ENCODE results near the gene PANK2. TPM values are rescaled to one million over a fixed set of nuclear protein-coding genes. Genes with fewer than 3 reads are reported as not detected.

Gene PANK2
- total RNA-seq, 1 donor from 2014 or later, result 41.9 TPM

DNA sequence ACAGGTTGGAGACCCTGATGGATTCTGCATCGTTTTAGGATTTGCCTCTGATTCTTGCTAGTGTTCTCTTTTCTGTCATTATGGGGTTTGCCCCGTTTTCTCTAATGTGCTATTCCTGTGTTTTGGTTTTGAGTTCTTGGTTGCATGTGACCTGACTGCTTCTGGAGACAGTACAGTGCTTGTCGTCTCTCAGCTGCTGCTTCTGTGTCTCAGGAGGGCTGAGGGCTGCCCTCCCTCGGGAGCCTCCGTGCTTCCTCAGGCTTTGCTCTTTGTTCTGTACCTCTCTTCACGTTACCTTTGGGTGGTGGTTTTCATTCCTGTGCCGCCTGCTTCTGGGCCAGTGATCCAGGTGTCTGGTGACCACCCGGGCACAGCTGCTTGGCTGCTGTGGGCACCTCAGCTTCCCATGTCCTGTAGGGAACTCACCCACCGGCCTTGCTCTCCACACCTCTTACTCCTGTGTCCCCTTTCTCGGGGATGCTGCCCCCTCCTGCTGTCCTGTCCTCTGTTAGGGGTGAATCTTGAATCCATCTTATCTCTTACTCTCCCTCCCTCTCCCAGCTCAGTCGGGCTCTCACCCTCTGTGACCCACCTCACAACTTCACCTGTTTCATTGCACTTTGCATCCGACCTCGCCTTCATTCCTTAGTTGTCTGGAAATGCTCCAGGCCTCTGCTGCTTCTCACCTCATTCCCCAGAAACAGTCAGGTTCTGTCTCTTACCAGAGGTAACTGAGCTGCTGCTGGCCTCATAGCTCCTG, 33.2 kb downstream of the PANK2 start:
- Mint-ChIP-seq H3K4me1 (ENCODE audit: unreplicated experiment) (peaks cover 22% of the 10 kb centered on the region), H3K9me3 (ENCODE audit: unreplicated experiment) (no peaks in the 10 kb centered on the region), H3K27ac (ENCODE audit: unreplicated experiment) (peak overlapping the region; percentile 56), H3K27me3 (ENCODE audit: unreplicated experiment) (no peaks in the 10 kb centered on the region), H3K4me3 (ENCODE audit: unreplicated experiment) (no peak overlapping the region), H3K36me3 (ENCODE audit: unreplicated experiment) (peaks cover 45% of the 10 kb centered on the region)
- no peak for DNase-seq (ENCODE audit: extremely low spot score, unreplicated experiment)
- TF ChIP-seq, protein P1, sequence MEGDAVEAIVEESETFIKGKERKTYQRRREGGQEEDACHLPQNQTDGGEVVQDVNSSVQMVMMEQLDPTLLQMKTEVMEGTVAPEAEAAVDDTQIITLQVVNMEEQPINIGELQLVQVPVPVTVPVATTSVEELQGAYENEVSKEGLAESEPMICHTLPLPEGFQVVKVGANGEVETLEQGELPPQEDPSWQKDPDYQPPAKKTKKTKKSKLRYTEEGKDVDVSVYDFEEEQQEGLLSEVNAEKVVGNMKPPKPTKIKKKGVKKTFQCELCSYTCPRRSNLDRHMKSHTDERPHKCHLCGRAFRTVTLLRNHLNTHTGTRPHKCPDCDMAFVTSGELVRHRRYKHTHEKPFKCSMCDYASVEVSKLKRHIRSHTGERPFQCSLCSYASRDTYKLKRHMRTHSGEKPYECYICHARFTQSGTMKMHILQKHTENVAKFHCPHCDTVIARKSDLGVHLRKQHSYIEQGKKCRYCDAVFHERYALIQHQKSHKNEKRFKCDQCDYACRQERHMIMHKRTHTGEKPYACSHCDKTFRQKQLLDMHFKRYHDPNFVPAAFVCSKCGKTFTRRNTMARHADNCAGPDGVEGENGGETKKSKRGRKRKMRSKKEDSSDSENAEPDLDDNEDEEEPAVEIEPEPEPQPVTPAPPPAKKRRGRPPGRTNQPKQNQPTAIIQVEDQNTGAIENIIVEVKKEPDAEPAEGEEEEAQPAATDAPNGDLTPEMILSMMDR (IDR thresholded peaks at IDR 0.05), result no peak

DNA sequence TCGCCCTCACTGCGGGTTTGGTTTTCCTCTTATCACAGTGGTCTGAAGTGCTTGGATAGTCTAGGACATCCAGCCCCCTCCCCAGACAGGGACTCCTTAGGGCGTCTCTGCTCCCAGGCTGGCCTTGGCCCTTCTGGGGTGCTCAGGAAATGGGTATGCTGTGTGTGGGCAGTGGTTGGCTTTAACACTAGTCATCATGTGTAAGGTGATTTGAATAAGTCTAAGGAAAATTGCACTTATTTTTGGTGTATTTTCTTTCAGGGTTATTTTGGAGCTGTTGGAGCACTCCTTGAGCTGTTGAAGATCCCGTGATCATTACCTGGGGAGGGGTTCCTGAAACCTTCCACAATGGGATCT, 33.8 kb downstream of the PANK2 start:
- DNase-seq (ENCODE audit: extremely low spot score, unreplicated experiment), result no peak
- no peaks in the 10 kb centered on the region for H3K27me3 Mint-ChIP-seq (ENCODE audit: unreplicated experiment)
- H3K36me3 Mint-ChIP-seq (ENCODE audit: unreplicated experiment), result peaks cover 45% of the 10 kb centered on the region
- TF ChIP-seq, protein P1 (IDR thresholded peaks at IDR 0.05), result no peak
- H3K9me3 Mint-ChIP-seq (ENCODE audit: unreplicated experiment), result no peaks in the 10 kb centered on the region
- H3K4me3 Mint-ChIP-seq (ENCODE audit: unreplicated experiment), result no peak overlapping the region
- H3K4me1 Mint-ChIP-seq (ENCODE audit: unreplicated experiment), result peaks cover 24% of the 10 kb centered on the region
- no peak overlapping the region for H3K27ac Mint-ChIP-seq (ENCODE audit: unreplicated experiment)

DNA sequence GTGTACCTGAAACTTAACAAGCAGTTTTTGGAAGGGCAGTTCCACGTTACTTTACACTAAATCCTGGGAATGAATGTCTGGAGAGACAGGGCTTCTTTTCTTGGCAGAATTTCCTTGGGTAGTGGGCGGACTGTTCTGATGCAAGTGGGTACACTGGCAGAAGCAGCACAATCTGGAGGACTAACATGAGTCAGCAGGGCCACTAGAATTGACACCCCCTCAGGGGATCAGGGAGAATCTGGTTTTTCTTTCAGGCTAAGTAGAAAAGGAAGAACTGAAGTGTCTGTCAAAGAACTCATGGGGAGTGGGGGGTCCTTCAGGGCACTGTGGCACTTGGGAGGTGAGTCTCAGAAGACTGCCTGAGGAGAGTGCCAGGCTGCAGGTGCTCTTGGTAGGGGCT, 34.6 kb downstream of the PANK2 start:
- Mint-ChIP-seq H3K4me1 (ENCODE audit: unreplicated experiment) (peaks cover 27% of the 10 kb centered on the region), H3K27ac (ENCODE audit: unreplicated experiment) (peak overlapping the region; percentile 47), H3K4me3 (ENCODE audit: unreplicated experiment) (no peak overlapping the region), H3K9me3 (ENCODE audit: unreplicated experiment) (no peaks in the 10 kb centered on the region), H3K27me3 (ENCODE audit: unreplicated experiment) (no peaks in the 10 kb centered on the region), H3K36me3 (ENCODE audit: unreplicated experiment) (peaks cover 39% of the 10 kb centered on the region)
- TF ChIP-seq, protein P1 (IDR thresholded peaks at IDR 0.05), result no peak
- DNase-seq (ENCODE audit: extremely low spot score, unreplicated experiment), result no peak

DNA sequence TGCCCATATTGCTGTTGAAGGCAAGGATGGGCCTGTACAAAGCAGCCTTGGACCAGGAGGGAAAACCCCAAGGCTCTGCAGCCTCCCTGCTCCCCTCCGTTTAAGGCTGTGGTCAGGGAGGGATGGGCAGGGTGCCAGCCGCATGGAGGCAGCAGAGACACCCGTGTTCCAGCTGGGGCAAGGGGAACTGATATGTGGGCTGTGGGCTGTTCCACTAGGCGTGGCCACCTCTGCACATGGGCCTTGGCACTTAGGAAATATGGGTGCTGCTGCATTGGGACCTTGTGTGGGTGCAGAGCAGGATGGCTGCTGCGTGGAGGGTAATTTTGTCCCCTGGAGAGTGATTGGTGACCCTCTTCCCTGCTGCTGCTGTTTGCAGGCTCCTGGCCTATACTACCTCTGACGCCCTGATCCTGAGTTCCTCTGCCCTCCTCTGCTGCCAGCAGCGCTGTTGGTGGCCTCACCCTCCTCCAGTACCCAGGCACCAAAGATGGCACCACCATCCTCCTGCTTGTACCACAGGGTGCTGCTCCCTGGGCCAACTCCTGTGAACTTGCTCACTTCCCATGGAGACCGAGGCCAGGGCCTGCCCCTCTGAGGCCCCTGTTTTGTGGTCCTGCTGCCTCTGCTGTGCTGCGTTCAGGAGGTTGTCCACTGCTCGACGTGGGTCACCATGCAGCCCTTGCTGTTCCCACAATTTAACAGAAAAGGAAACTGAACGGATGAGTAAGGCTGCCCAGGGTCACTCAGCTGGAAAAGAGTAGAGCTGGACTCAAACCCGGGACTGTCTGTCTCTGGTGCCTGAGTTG, 35.3 kb downstream of the PANK2 start:
- Mint-ChIP-seq H3K4me3 (ENCODE audit: unreplicated experiment) (no peak overlapping the region), H3K27me3 (ENCODE audit: unreplicated experiment) (no peaks in the 10 kb centered on the region), H3K4me1 (ENCODE audit: unreplicated experiment) (peaks cover 24% of the 10 kb centered on the region), H3K9me3 (ENCODE audit: unreplicated experiment) (no peaks in the 10 kb centered on the region), H3K36me3 (ENCODE audit: unreplicated experiment) (peaks cover 35% of the 10 kb centered on the region), H3K27ac (ENCODE audit: unreplicated experiment) (no peak overlapping the region)
- TF ChIP-seq, protein P1 (IDR thresholded peaks at IDR 0.05), result no peak
- DNase-seq (ENCODE audit: extremely low spot score, unreplicated experiment), result no peak

DNA sequence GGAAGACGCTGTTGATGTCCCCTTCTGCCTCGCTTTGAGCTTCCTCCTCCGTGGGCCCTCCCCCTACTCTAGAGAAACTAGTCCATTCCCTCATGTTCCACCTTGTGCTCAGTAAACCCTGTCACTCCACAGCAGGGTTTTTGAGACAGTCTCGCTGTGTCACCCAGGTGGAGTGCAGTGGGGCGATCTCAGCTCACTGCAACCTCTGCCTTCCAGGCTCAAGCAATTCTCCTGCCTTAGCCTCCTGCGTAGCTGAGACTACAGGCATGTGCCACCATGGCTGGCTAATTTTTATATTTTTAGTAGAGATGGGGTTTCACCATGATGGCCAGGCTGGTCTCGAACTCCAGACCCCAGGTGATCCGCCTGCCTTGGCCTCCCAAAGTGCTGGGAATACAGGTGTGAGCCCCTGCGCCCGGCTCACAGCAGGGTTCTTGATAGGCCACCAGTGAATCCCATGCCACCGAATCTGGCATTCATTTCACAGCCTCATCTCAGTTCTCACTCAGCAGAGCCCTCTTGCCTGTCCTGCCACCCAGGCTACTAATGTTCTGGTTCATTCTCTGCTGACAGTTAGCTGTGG, 36.0 kb downstream of the PANK2 start:
- Mint-ChIP-seq H3K4me1 (ENCODE audit: unreplicated experiment) (peaks cover 24% of the 10 kb centered on the region), H3K27me3 (ENCODE audit: unreplicated experiment) (no peaks in the 10 kb centered on the region), H3K27ac (ENCODE audit: unreplicated experiment) (peak overlapping the region; percentile 14), H3K4me3 (ENCODE audit: unreplicated experiment) (no peak overlapping the region), H3K36me3 (ENCODE audit: unreplicated experiment) (peaks cover 31% of the 10 kb centered on the region), H3K9me3 (ENCODE audit: unreplicated experiment) (no peaks in the 10 kb centered on the region)
- TF ChIP-seq, protein P1 (IDR thresholded peaks at IDR 0.05), result no peak
- DNase-seq (ENCODE audit: extremely low spot score, unreplicated experiment), result no peak
